ENCODE measurements around the gene HS3ST1.

DNA sequence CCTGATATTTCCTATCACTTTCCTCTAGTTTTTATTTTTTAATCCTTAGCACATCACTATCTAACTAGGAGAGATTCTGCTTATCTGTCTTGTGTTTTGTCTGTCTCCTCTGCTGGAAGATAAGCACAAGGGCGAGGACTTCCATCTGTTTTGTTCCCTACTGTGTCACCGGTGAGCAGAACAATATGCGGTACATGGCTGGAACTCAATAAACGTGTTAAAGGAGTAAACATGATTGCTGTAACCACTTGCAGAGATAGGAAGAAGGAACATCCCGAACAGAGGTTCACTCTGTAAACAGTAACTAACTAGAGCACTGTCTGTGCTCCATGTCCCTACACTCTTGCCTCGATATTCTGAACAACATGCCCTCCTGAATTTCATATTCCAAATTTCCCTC is 5.2 kb downstream of the HS3ST1 start:
- TF ChIP-seq BACH2 (CRISPR knock-in tag; IDR thresholded peaks at IDR 0.05; ENCODE audit: borderline replicate concordance) (no peak), ZNF8 (CRISPR knock-in tag; IDR thresholded peaks at IDR 0.05) (no peak), SNAI2 (CRISPR knock-in tag; IDR thresholded peaks at IDR 0.05) (no peak), OSR1 (CRISPR knock-in tag; IDR thresholded peaks at IDR 0.05) (no peak), TCF4 (CRISPR knock-in tag; IDR thresholded peaks at IDR 0.05; ENCODE audit: borderline replicate concordance) (no peak), RARB (CRISPR knock-in tag; IDR thresholded peaks at IDR 0.05) (no peak), CSDC2 (CRISPR knock-in tag; IDR thresholded peaks at IDR 0.05) (no peak), GLIS3 (CRISPR knock-in tag; IDR thresholded peaks at IDR 0.05) (no peak)
- TF ChIP-seq, protein P1, sequence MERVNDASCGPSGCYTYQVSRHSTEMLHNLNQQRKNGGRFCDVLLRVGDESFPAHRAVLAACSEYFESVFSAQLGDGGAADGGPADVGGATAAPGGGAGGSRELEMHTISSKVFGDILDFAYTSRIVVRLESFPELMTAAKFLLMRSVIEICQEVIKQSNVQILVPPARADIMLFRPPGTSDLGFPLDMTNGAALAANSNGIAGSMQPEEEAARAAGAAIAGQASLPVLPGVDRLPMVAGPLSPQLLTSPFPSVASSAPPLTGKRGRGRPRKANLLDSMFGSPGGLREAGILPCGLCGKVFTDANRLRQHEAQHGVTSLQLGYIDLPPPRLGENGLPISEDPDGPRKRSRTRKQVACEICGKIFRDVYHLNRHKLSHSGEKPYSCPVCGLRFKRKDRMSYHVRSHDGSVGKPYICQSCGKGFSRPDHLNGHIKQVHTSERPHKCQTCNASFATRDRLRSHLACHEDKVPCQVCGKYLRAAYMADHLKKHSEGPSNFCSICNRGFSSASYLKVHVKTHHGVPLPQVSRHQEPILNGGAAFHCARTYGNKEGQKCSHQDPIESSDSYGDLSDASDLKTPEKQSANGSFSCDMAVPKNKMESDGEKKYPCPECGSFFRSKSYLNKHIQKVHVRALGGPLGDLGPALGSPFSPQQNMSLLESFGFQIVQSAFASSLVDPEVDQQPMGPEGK (CRISPR knock-in tag; IDR thresholded peaks at IDR 0.05; ENCODE audit: borderline replicate concordance) = no peak

Data from SK-N-SH treated with all-trans-retinoic acid at 6 μM for 48 hours (cell line).